Endothelial cell (in vitro differentiated cells): ENCODE data around the gene LAMTOR3. TPM values are rescaled to one million over a fixed set of nuclear protein-coding genes. Genes with fewer than 3 reads are reported as not detected.

Experiments used
- DNase-seq: peaks from one replicate; pipeline ENCODE4 v3.0.0; 2021; ENCODE audit warnings: low spot score
- H3K27ac Mint-ChIP-seq: one replicate; pipeline ENCODE4 v1.8.0; 2021; ENCODE audit warnings: mixed read lengths, inconsistent platforms; ENCODE audit not compliant: unreplicated experiment
- H3K27me3 Mint-ChIP-seq: one replicate; pipeline ENCODE4 v1.8.0; 2021; ENCODE audit warnings: mild to moderate bottlenecking, moderate library complexity, mixed read lengths, inconsistent platforms; ENCODE audit not compliant: unreplicated experiment
- H3K36me3 Mint-ChIP-seq: one replicate; pipeline ENCODE4 v1.8.0; 2021; ENCODE audit warnings: mild to moderate bottlenecking, low read depth, mixed read lengths, inconsistent platforms; ENCODE audit not compliant: unreplicated experiment
- H3K4me1 Mint-ChIP-seq: one replicate; pipeline ENCODE4 v1.8.0; 2021; ENCODE audit warnings: mild to moderate bottlenecking, mixed read lengths, inconsistent platforms; ENCODE audit not compliant: unreplicated experiment
- H3K4me3 Mint-ChIP-seq: one replicate; pipeline ENCODE4 v1.8.0; 2021; ENCODE audit warnings: mild to moderate bottlenecking, mixed read lengths, inconsistent platforms; ENCODE audit not compliant: unreplicated experiment
- H3K9me3 Mint-ChIP-seq: one replicate; pipeline ENCODE4 v1.8.0; 2021; ENCODE audit warnings: mixed read lengths, inconsistent platforms; ENCODE audit not compliant: unreplicated experiment
- total RNA-seq: library from RNA; stranded (reverse); fragmentation: NEBNext Ultra II Directional; extraction: Animal tissue kit (Norgen Biotek cat#: 25700); gene quantifications from one replicate; pipeline ENCODE4 v1.2.1, GENCODE V29; 2021; ENCODE audit not compliant: unreplicated experiment
- TF ChIP-seq, protein P1 (sequence below): fragments of 200-600 bp; sonication (generic); IDR thresholded peaks from one replicate; pipeline ENCODE4 v1.5.0; 2021; ENCODE audit warnings: antibody characterized with exemption; ENCODE audit not compliant: unreplicated experiment

LAMTOR3 gene
- total RNA-seq, 1 donor from 2014 or later: 41.8 TPM

DNA sequence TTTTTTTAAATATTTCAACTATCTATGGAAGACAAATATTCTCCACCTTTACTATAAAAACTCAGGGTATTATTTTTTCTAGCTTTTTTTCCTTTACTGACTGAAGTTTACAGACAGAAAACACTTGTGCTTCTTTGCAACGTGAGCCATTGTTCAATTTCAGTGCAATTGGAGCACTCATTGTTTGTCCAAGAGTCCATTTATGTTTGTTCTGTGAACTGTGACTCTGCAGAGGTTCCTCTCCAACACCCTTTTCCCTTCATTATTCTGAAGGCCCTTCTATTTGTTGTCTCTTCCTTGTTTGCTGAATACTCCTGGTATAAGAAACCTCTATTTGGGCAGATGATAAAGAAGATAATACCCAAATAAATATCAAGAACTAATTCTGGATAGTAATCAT lies 40.2 kb downstream of the LAMTOR3 start:
- Mint-ChIP-seq H3K4me3 (no peak overlapping the region), H3K9me3 (no peaks in the 10 kb centered on the region), H3K27ac (no peak overlapping the region), H3K4me1 (peaks cover 9% of the 10 kb centered on the region), H3K27me3 (no peaks in the 10 kb centered on the region), H3K36me3 (no peaks in the 10 kb centered on the region)
- TF ChIP-seq, protein P1, sequence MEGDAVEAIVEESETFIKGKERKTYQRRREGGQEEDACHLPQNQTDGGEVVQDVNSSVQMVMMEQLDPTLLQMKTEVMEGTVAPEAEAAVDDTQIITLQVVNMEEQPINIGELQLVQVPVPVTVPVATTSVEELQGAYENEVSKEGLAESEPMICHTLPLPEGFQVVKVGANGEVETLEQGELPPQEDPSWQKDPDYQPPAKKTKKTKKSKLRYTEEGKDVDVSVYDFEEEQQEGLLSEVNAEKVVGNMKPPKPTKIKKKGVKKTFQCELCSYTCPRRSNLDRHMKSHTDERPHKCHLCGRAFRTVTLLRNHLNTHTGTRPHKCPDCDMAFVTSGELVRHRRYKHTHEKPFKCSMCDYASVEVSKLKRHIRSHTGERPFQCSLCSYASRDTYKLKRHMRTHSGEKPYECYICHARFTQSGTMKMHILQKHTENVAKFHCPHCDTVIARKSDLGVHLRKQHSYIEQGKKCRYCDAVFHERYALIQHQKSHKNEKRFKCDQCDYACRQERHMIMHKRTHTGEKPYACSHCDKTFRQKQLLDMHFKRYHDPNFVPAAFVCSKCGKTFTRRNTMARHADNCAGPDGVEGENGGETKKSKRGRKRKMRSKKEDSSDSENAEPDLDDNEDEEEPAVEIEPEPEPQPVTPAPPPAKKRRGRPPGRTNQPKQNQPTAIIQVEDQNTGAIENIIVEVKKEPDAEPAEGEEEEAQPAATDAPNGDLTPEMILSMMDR: no peak
- no peak for DNase-seq

DNA sequence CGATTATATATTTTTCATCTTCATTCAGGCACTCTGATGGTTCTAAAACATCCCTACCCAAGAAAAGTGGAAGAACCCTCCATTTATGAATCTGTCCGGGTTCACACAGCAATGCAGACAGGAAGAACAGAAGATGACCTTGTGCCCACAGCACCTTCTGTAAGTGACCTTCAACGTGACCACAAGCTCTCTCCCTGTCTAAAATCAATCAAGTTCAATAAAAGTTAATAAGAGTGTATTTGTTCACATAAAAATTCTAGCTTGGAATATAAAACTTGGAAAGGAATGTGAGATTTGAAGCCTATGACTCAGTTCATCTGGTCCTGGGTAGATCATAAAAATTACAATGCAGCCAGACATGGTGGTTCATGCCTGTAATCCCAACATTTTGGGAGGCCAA lies 41.0 kb downstream of the LAMTOR3 start:
- Mint-ChIP-seq H3K27ac (no peak overlapping the region), H3K36me3 (no peaks in the 10 kb centered on the region), H3K4me1 (peaks cover 9% of the 10 kb centered on the region), H3K9me3 (no peaks in the 10 kb centered on the region), H3K27me3 (no peaks in the 10 kb centered on the region), H3K4me3 (no peak overlapping the region)
- DNase-seq: no peak
- TF ChIP-seq, protein P1: no peak

DNA sequence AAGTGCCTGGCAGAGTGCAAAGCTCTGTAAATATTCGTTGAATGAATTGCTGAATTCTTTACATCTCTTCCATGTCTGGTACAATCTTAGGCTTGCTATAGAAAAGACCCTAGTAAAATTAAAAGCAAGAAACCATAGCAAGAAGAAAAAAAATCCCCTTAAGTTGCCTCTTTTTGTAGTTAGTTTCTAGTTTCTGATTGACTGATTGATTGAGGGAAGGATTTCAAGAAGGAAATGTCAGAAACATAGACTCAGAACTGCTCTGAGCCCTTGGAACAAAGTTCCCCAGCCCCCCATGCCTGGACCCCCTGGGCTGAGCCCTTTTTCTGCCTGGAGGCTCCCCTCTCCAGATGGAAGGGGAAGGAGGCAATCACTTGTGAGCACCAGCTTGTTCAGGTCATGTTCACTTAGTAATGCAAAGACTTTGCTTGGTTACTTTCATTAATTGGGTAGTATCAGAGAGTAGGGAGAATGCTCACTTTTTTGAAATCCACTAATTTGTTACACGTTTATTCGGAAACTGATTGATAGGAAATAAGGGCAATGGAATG lies 42.0 kb downstream of the LAMTOR3 start:
- peaks cover 9% of the 10 kb centered on the region for H3K4me1 Mint-ChIP-seq

DNA sequence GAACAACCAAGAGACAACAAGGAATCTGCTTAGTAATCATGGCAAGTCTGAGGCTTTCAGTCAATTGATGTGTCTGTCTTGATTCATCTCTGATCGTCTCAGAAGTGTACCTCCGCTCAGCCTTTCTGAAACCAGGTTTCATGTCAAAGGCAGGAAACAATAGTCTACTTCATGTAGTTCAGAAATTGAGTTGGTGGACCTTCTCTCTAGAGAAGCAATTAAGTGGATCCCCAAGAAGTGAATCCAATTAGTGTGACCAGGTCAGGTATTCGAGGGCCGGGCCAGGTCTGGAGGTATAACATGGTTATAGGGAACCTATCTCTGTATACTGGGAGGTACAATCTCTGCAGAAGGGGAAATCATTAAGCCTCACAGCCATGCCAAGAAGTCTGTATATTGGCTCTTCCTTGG lies 45.6 kb downstream of the LAMTOR3 start:
- Mint-ChIP-seq H3K4me1 (no peaks in the 10 kb centered on the region), H3K36me3 (no peaks in the 10 kb centered on the region), H3K27ac (no peak overlapping the region), H3K9me3 (no peaks in the 10 kb centered on the region), H3K27me3 (no peaks in the 10 kb centered on the region), H3K4me3 (no peak overlapping the region)
- DNase-seq: no peak
- TF ChIP-seq, protein P1: no peak

More for the DNA sequence above, 42.0 kb downstream of the LAMTOR3 start:
- Mint-ChIP-seq H3K4me3 (no peak overlapping the region), H3K27me3 (no peaks in the 10 kb centered on the region), H3K36me3 (no peaks in the 10 kb centered on the region), H3K27ac (no peak overlapping the region), H3K9me3 (no peaks in the 10 kb centered on the region)
- no peak for DNase-seq
- TF ChIP-seq, protein P1: no peak

DNA sequence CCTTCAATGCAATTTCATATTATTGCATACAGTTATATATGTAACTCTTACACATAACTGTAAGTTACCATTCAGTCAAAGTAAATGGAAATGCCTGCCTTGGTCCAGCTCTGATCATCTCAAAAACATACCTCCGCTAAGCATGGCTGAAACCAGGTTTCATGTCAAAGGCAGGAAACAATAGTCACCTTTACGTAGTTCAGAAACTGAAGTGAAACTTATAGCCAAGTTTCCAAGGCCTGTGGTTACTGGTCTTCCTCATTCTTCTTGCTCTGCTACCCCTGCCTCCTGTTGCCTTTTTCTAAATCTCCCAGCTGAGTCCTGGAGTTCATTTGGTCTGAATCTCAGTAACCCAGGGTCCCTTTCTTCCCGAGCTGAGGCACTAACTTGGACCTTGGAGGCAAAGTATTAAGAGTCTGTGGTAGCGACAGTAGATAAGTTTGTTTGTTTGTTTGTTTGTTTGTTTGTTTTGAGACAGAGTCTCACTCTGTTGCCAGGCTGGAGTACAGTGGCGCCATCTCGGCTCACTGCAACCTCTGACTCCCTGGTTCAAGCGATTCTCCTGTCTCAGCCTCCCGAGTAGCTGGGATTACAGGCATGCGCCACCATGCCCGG lies 46.8 kb downstream of the LAMTOR3 start:
- Mint-ChIP-seq H3K36me3 (no peaks in the 10 kb centered on the region), H3K27me3 (no peaks in the 10 kb centered on the region), H3K4me1 (no peaks in the 10 kb centered on the region), H3K27ac (no peak overlapping the region), H3K9me3 (no peaks in the 10 kb centered on the region), H3K4me3 (no peak overlapping the region)
- TF ChIP-seq, protein P1: no peak
- DNase-seq: no peak
